Stomach (tissue), 9 donors: ENCODE results near the gene TRPV3. TPM values are rescaled to one million over a fixed set of nuclear protein-coding genes. Genes with fewer than 3 reads are reported as not detected.

Experiments used
- DNase-seq, 2 donors: peaks; one replicate each; pipeline versions ENCODE4 v3.0.0 to v3.0.0-alpha.2; 2013 to 2019
- H3K27ac ChIP-seq, 5 donors: fragments of 200-600 bp in 4 of 5; sonication (generic) in 4 of 5; one replicate each; pipeline ENCODE4 v1.5.1; 2013 to 2019; ENCODE audit warnings: mild to moderate bottlenecking in 1 of 5, moderate library complexity in 1 of 5
- H3K27me3 ChIP-seq, 3 donors: fragments of 200-600 bp; sonication (generic); one replicate each; pipeline ENCODE4 v1.5.1; 2017 to 2019; ENCODE audit warnings: mixed run types in 1 of 3
- H3K36me3 ChIP-seq, 4 donors: fragments of 200-600 bp; sonication (generic); 1 replicate in 3 of 4; 2 replicates in 1 of 4; pipeline ENCODE4 v1.5.1; 2016 to 2019
- H3K4me1 ChIP-seq, 4 donors: fragments of 200-600 bp; sonication (generic); one replicate each; pipeline ENCODE4 v1.5.1; 2016 to 2019
- H3K4me3 ChIP-seq, 4 donors: fragments of 200-600 bp; sonication (generic) in 3 of 4; one replicate each; pipeline ENCODE4 v1.5.1; 2016 to 2019; ENCODE audit warnings: mild to moderate bottlenecking in 1 of 4
- H3K9me3 ChIP-seq, 4 donors: fragments of 200-600 bp; sonication (generic); one replicate each; pipeline ENCODE4 v1.5.1; 2016 to 2019
- EP300 ChIP-seq: sonication (generic); formaldehyde crosslinking; IDR thresholded peaks from one replicate; pipeline ENCODE4 v1.6.1; 2017; ENCODE audit warnings: antibody characterized with exemption
- POLR2A ChIP-seq, 4 donors: fragments of 450-650 bp; IDR thresholded peaks; one replicate each; pipeline ENCODE4 v1.6.1; 2016; ENCODE audit warnings: antibody characterized with exemption in 4 of 4, control low read depth in 2 of 4, mild to moderate bottlenecking in 1 of 4, moderate library complexity in 1 of 4
- POLR2AphosphoS5 ChIP-seq, 3 donors: sonication (generic); formaldehyde crosslinking; IDR thresholded peaks; one replicate each; pipeline ENCODE4 v1.6.1; 2016; ENCODE audit warnings: antibody characterized with exemption in 3 of 3
- WGBS, 5 donors: extraction: QIAGEN DNeasy Blood & Tissue Kit in 3 of 5; methylation state at CpG; one replicate each; pipeline versions ENCODE4 v1.1.5 to v1.1.7; 2013 to 2018; 5-methylcytosine and 5-hydroxymethylcytosine counted together
- intact Hi-C: fragments of 100-400 bp; cut with DNase I; formaldehyde crosslinking; loops from one replicate; pipeline ENCODE4 v1.15.1; 2023; ENCODE audit warnings: low total_unique reads
- polyA plus RNA-seq, 3 donors: library from polyadenylated mRNA; stranded (reverse); fragments of 200-250 nt; gene quantifications; one replicate each; pipeline ENCODE4 v1.2.3, GENCODE V29; 2013
- total RNA-seq, 5 donors: library from RNA; depleted of rRNA; stranded (reverse); fragments of >200 nt; gene quantifications; one replicate each; pipeline versions ENCODE4 v1.1.0 to v1.2.3, GENCODE V29; 2014 to 2016
- TF ChIP-seq, protein P1 (sequence below), 7 experiments: fragments of 450-650 bp in 4 of 7; fragments of 200-600 bp in 3 of 7; sonication (generic) in 3 of 7; IDR thresholded peaks; one replicate each; pipeline ENCODE4 v1.5.1; 2016 to 2019; ENCODE audit warnings: antibody characterized with exemption in 7 of 7, control low read depth in 2 of 7, mild to moderate bottlenecking in 1 of 7
- donor health status: healthy with polysubstance abuse.
- donor health status: Bipolar disorder and iron deficiency.
- donor health status: healthy.

Gene TRPV3
- total and polyA plus RNA-seq, 8 donors: under 0.01 to 6.7 (median 0.33) TPM; not detected in 1

DNA sequence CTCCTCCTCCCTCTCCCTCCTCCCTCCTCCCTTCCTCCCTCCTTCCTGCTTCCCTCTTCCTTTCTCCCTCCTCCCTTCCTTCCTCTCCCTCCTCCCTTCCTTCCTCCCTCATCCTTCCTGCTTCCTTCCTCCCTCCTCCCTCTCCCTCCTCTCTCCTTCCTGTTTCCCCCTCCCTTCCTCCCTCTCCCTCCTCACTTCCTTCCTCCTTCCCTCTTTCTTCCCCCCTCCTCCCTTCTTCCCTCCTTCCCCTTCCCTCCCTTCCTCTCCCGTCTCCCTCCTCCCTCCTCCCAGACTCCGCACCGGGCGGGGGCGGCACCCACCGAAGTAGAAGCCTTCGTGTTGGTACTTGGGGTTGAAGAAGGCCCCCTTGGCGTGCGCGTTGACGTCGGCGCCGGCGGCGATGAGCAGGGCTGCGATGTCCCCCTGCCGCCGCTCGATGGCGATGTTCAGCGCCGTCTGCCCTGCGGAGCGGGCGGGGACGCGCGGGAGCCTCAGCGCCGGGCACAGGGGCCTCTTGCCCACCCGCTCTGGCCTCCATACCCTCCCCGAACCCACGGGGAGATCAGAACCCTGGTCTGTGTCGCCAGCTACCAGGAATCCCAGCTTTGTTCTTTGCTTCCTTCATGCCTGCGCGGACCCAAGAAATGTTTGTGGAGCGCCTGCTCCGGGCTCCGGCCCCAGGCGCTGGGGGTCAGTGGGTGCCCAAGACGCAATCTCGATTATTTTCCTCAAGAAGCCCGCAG is 22.2 kb downstream of the TRPV3 start:
- H3K4me1 ChIP-seq: peaks cover 2 to 26% (median 10%) of the 10 kb centered on the region in 4 donors
- TF ChIP-seq, protein P1, sequence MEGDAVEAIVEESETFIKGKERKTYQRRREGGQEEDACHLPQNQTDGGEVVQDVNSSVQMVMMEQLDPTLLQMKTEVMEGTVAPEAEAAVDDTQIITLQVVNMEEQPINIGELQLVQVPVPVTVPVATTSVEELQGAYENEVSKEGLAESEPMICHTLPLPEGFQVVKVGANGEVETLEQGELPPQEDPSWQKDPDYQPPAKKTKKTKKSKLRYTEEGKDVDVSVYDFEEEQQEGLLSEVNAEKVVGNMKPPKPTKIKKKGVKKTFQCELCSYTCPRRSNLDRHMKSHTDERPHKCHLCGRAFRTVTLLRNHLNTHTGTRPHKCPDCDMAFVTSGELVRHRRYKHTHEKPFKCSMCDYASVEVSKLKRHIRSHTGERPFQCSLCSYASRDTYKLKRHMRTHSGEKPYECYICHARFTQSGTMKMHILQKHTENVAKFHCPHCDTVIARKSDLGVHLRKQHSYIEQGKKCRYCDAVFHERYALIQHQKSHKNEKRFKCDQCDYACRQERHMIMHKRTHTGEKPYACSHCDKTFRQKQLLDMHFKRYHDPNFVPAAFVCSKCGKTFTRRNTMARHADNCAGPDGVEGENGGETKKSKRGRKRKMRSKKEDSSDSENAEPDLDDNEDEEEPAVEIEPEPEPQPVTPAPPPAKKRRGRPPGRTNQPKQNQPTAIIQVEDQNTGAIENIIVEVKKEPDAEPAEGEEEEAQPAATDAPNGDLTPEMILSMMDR (IDR thresholded peaks at IDR 0.05): peak in 5 of 7 experiments; percentile 47 to 67 (median 55)
- TF ChIP-seq POLR2AphosphoS5 (IDR thresholded peaks at IDR 0.05): no peak
- intact Hi-C loops: no loop called here
- no peaks in the 10 kb centered on the region for H3K9me3 ChIP-seq
- peak overlapping the region; percentile 31 to 37 (median 34) for H3K4me3 ChIP-seq
- H3K27ac ChIP-seq: peak overlapping the region in 3 of 5 donors; percentile 53 to 70 (median 67)
- H3K27me3 ChIP-seq: peaks cover 0 to 31% (median 7%) of the 10 kb centered on the region in 3 donors
- 1 to 7% (median 3%) methylated on average over 16 to 44 of the region's 44 CpGs for WGBS, 5 donors
- H3K36me3 ChIP-seq: no peaks in the 10 kb centered on the region
- DNase-seq: peak; percentile 50 to 94

DNA sequence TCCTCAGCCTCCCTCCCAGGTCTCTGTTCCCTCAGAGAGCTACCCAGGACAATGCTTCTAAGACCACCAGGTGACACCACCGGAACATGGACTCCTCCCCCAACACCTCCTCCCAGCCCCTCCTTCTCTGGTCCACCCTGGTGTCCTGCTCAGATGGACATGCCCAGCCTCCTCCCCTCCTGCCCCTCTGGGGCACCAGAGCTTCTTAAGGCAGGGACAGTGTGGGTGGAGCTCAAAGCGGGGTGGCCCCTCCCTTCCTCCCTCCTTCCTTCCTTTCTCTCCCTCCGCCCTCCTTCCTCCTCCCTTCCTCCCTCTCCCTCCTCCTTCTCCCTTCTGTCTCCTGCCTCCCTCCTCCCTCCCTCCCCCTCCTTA is 22.7 kb downstream of the TRPV3 start:
- intact Hi-C loops: no loop called here
- no peaks in the 10 kb centered on the region for H3K36me3 ChIP-seq
- peaks cover 0 to 34% (median 7%) of the 10 kb centered on the region in 3 donors for H3K27me3 ChIP-seq
- no peak overlapping the region for H3K27ac ChIP-seq
- TF ChIP-seq POLR2AphosphoS5 (IDR thresholded peaks at IDR 0.05) (no peak), POLR2A (IDR thresholded peaks at IDR 0.05) (no peak), EP300 (no peak)
- TF ChIP-seq, protein P1 (IDR thresholded peaks at IDR 0.05): no peak
- H3K9me3 ChIP-seq: no peaks in the 10 kb centered on the region
- H3K4me1 ChIP-seq: peaks cover 6 to 31% (median 12%) of the 10 kb centered on the region in 4 donors
- no peak overlapping the region for H3K4me3 ChIP-seq
- WGBS, 5 donors: 11 to 28% (median 22%) methylated on average over 3 of the region's 3 CpGs
- peak in 1 of 2 donors; percentile 79 for DNase-seq

DNA sequence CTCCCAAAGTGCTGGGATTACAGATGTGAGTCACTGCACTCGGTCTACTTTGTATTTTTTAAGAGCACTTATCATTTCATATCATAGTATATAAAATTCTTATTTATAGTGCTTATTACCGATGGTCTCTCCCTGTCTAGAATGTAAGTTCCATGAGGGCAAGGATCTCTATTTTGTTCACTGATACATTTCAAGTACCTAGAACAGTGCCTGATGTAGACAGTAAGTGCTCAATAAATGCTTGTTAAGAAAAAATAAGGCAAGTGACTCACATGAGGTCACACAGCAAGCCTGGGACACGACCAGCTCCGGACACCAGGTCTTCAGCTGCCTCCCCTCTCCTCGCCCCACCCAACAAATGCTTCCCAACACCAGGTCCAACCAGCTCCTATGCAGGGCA is 23.9 kb downstream of the TRPV3 start:
- intact Hi-C loops: no loop called here
- 92 to 96% (median 94%) methylated on average over 5 of the region's 5 CpGs for WGBS, 5 donors

DNA sequence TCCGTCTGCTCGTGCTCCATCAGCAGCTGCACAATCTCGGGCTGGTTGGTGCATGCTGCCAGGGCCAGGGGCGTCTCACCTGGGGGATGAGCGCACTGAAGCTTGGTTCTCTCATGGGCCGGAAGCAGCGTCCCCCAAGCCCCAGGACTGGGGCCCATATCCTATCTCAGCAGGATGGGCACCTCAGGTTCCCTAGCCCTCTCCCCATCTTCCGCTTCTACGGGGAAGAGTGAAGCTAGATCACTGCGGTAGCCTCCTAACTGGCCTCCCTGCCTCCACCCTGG is 24.8 kb downstream of the TRPV3 start:
- Histone ChIP-seq H3K4me3 (no peak overlapping the region), H3K9me3 (no peaks in the 10 kb centered on the region), H3K27me3 (peaks cover 0 to 34% (median 7%) of the 10 kb centered on the region in 3 donors), H3K36me3 (no peaks in the 10 kb centered on the region), H3K4me1 (peaks cover 6 to 43% (median 13%) of the 10 kb centered on the region in 4 donors), H3K27ac (no peak overlapping the region)
- intact Hi-C loops: no loop called here
- 94 to 97% (median 96%) methylated on average over 7 to 10 of the region's 10 CpGs for WGBS, 5 donors
- TF ChIP-seq, protein P1 (IDR thresholded peaks at IDR 0.05): no peak
- TF ChIP-seq EP300: no peak
- TF ChIP-seq POLR2A (IDR thresholded peaks at IDR 0.05): no peak
- TF ChIP-seq POLR2AphosphoS5 (IDR thresholded peaks at IDR 0.05): no peak
- DNase-seq: no peak

More for the DNA sequence above, 23.9 kb downstream of the TRPV3 start:
- Histone ChIP-seq H3K27me3 (peaks cover 0 to 34% (median 7%) of the 10 kb centered on the region in 3 donors), H3K36me3 (no peaks in the 10 kb centered on the region), H3K4me1 (peaks cover 6 to 42% (median 13%) of the 10 kb centered on the region in 4 donors), H3K27ac (no peak overlapping the region), H3K9me3 (no peaks in the 10 kb centered on the region), H3K4me3 (no peak overlapping the region)
- TF ChIP-seq POLR2AphosphoS5 (IDR thresholded peaks at IDR 0.05) (no peak), EP300 (no peak), POLR2A (IDR thresholded peaks at IDR 0.05) (no peak)
- TF ChIP-seq, protein P1 (IDR thresholded peaks at IDR 0.05): no peak
- DNase-seq: no peak
